ENCODE results near the gene ZNF213.

Gene ZNF213, protein sequence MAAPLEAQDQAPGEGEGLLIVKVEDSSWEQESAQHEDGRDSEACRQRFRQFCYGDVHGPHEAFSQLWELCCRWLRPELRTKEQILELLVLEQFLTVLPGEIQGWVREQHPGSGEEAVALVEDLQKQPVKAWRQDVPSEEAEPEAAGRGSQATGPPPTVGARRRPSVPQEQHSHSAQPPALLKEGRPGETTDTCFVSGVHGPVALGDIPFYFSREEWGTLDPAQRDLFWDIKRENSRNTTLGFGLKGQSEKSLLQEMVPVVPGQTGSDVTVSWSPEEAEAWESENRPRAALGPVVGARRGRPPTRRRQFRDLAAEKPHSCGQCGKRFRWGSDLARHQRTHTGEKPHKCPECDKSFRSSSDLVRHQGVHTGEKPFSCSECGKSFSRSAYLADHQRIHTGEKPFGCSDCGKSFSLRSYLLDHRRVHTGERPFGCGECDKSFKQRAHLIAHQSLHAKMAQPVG

DNA sequence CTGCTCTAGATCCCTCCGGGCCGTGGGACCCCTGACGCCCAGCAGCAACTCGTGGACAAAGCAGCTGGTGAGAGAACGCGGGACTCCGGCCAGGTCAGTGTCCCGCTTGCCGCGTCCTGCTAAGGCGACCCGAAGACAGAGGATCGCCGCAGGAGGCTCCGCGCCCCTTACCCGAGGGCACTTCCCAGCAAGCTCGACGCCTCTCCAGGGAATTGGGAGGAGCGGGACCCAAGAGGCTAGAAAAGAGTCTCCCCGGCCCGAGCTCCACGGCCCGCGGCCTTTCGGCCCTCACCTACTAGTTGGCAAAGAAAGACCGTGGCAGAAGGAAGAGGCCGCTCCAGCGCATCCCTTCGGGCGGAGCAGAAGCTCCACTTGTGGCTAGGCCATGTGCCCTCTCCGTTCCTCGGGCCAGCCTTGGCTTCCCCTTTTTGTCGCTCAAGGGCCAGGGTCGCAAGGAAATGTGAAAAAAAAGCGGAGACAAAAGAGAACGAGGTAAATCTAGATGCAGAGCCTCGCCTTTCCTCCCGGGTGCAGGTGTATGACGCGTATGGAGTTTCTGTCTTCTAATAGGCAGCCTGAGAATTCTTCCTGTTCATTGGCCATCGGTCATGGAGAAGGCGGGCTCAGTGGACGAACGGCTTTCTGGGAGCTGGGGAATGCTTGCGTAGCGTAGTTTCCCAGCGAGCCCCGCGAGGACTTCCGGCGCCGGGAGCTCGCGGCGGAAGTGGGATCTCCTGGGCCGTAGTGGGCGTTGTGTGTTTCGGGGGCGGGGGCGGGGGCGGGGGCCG, at the start of gene ZNF213:
TSS of gene ZNF213 (plus strand) at position 692 of the 788 bp plus-strand sequence. CDS start 2,252 bp downstream, outside the sequence.
- DNase-seq = peak; percentile 97

DNA sequence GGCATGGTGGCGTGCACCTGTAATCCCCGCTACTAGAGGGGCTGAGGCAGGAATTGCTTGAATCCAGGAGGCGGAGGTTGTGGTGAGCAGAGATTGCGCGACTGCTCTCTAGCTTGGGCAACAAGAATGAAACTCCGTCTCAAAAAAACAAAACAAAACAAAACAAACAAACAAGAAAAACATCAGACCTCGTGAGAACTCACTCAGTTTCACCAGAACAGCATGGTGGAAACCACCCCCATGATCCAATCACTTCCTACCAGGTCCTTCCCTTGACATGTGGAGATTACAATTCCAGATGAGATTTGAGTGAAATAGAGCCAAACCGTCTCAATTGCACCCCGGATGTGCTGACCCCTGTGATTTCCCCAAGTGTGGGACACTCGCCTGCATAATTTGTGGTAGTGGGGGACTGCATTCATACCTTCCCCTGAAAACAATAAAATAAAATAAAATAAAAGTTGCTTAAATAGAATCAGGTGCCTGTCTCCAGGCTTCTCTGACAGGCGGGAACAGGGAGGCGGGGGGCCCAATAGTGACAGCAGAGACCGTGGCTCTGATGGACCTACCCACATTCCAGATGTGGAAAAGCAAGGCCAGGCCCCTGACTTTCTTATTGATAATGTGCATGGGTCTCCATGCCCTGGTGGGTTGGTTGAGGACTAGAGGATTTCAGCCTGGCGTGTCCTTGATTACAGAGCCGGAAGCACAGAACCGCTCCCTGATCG, 48.8 kb upstream of the ZNF213 start:
- DNase-seq = no peak

DNA sequence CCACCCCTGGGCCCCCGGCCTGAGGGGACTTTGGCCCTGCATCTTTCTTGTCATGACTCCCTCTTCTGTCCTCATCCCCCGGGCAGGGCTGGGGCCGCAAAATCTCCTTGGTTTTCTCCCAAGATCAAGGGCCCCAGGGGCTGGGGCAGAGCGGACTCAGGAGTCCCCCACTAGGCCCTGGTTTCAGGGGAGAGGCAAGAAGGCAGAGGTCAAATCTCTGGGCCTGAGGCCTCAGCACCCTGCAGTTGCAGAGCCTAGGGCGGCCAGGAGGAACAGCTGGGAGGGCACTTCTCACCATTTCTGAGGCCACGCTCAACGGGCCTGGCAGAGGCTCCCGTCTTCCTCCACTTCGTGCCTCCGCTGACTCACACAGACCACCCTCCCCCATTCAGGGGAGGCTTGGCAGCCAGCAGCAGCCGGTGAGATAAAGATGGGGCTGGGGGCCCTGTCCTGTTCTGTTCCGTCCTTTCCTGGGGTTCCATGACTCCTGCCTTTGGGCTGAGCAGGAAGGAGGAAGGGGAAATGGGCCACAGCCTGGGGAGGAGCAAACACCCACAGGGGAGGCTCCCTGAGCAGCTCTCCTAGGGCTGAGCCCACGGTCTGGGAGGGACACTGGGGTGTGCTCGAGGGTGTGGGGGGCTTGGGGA, 48.1 kb upstream of the ZNF213 start:
- DNase-seq = no peak

DNA sequence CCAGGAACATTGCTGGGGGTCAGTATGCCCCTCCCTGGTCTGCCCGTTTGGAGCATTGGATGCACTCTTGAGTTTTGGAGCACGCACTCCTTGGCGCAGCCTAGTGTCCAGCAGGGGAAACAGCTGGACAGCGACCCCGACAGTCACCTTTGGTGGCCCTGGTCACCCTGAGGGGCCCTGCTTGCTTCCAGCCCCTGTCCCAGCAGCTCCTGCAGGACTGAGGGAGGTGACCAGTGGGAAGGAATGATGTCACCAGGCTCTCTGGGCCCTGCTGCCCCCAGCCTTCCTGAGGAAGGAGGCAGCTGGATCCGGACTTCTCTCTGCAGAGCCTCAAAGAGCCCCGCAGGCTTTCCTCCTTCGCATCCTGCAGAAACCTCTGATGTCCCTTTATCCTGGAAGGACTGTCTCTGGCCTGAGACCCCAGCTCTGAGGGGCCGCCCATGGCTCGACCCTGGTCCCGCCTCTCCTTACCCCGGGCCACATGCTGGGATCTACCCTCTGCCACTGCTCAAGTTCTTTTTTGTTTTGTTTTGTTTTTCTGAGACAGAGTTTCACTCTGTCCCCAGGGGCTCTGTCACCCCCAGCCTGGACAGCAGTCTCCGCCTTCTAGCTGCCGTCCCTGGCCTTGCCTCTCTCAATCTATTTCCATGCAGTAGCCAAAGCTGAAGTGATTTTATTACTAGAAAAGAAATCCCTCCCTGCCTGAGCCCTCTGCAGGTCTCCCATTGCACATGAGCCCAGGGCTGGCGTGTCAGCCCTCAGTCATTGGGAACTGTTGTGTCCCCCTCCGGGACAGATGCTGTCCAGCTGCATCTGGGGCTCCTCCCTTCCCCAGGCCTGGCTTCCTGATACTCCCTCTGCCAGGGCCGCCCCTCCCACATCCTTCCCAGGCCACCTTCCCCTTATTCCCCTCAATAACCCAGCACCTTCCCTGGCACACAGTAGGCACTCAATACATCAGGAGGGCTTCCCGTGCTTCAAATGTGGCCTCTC, 47.3 kb upstream of the ZNF213 start:
- no peak for DNase-seq

DNA sequence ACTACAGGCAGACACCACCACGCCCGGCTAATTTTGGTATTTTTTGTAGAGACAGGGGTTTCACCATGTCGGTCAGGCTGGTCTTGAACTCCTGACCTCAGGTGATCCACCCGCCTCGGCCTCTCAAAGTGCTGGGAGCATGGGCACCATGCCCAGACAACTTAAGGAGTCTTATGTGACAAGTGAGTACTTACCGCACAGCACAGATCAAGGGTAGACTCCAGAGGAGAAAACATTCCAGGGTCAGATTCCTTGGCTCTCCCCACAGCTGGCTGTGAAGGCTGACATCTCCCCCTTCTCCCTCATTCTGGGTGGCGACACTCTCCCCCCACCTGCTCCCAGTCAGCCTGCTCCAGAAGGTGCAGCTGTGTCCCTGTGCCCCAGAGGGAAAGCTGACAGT, 46.4 kb upstream of the ZNF213 start:
- no peak for DNase-seq

DNA sequence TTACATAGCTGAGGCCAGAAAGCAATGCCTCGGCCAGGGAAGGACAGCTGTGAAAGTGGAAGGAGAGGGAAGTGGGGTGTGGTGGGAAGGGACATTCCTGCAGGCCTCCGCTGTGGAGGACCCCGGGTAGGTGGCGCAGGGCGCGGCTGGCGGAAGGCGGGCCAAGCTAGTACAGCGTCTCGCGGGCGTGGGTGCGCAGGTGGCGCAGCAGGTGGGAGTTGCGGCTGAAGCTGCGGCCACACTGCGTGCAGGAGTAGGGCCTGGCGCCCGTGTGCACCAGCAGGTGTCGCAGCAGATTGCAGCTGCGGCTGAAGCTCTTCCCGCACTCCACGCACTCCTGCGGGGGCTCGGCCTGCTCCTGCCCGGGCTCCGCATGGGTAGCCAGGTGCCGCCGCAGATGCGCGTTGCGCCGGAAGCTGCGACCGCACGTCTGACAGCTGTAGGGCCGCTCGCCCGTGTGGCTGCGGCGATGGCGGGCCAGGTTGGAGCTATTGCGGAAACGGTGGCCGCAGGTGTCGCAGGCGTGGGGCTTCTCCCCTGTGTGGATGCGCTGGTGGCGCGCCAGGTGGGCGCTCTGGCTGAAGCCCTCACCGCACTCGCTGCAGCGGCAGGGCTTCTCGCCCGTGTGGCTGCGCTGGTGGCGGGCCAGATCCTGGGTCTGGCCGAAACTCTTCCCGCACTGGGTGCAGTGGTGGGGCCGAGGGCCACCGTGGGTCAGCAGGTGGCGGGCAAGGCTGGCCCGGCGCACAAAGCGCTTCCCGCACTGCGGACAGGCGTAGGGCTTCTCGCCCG, 45.7 kb upstream of the ZNF213 start:
- DNase-seq = no peak

DNA sequence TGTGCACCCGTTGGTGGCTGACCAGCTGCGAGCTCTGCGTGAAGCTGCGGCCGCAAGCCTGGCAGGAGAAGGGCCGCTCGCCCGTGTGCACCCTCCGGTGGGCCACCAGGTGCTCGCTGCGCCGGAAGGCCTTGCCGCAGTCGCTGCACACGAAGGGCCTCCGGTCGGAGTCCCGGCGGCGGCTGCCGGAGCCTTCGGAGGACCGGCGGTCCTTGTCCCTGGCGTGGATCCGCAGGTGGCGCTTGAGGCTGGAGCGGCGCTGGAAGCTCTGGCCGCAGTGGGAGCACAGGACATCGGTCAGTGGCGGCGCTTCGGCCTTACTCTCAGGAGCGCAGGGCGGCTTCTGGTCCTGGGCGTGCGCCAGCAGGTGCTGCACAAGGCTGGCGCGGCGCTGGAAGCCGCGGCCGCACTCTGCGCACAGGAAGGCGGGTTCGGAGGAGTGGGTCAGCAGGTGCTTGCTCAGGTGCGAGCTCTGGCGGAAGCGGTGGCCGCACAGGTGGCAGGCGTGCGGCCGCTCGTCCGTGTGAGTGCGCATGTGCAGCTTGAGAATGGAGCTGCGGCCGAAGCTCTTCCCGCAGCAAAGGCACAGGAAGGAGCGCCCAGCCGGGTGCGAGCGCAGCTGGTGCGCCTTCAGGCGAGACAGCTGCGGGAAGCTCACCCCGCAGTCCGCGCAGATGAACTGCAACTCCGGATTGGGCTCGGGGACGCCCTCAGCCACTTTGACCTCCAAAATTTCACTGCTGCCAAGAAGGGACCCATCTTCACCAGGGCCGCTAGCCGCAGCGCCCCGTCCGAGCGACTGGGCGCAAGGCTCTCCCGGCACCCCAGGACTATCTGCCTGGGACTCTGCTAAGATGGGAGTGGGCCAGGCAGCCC, 44.9 kb upstream of the ZNF213 start:
- DNase-seq = no peak

DNA sequence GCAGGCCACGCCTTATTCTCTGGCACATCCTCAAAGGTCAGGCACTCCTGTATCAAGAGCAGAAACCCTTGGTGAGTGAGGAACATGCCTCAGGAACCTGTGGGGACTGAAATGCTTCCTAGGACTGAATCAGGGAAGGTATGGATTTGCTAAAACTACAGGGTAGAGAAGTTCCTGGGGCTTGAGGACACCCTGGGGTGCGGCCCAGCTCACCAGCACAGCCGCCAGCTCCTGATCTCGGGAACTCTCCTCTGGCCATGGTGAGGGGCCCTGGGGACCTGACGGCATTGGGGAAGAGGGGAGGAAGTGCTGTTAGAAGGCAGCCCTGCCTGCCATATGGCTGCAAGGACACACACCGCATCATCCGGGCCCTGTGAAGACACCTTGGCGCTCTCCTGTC, 43.3 kb upstream of the ZNF213 start:
- no peak for DNase-seq

DNA sequence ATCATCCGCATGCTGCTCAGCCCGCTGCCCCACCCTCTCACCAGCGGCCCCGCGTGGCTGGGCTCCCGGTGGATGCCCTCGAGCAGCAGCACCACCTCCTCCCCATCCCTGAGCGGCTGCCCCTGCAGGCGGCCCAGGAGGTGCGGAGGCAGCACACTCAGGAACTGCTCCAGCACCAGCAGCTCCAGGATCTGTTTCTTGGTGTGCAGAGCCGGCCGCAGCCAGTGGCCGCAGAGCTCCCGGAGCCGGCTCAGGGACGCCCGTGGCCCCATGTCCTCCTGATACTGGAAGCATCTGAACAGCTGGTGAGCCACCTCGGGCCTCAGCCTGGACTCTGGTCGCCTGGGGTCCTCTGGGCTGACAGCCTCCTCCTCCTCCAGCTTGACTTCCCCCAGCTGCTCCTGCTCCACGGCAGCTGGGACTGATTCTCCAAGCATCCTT, 42.3 kb upstream of the ZNF213 start:
- no peak for DNase-seq

DNA sequence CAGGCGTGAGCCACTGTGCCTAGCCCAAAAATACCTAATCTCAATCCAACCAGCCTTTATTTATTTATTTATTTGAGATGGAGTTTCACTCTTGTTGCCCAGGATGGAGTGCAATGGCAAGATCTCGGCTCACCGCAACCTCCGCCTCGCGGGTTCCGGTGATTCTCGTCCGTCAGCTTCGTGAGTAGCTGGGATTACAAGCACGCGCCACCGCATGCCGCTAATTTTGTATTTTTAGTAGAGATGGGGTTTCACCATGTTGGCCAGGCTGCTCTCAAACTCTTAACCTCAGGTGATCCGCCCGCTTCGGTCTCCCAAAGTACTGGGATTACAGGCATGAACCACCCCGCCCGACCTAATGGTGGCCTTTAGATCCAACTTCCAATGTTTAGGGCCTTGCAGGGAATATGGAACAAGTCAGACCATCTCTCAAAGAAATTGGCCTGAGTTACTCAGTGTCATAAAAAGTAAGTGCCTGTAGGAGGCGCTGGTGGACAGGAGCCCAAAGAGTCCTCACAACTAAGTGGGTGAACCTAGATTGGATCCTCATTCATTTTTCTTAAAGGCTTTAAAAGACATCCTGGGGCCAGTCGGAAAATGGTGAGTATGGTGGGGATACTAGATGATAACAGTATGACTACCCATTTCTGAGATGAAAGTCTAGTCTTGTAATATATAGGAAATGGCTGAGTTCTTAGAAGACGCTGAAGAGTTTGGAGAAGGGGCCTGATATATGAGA, 40.4 kb upstream of the ZNF213 start:
- DNase-seq = peak; percentile 15

DNA sequence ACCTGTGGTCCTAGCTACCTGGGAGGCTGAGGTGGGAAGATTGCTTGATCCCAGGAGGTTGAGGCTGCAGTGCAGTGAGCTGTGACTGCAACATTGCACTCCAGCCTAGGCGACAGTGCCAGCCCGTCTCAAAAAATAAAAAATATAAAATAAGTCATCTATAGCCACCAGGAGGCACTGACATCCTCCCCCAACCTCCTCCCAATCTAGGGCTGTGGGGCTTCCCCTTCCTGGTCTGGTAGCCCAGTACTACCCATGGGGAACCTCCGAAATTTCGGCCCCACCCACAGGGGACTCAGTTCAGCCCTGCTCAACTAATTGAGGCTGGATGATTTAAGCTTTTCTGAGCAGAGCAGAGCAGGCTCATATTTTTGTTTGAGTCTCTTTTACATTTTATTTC, 39.0 kb upstream of the ZNF213 start:
- DNase-seq = no peak

DNA sequence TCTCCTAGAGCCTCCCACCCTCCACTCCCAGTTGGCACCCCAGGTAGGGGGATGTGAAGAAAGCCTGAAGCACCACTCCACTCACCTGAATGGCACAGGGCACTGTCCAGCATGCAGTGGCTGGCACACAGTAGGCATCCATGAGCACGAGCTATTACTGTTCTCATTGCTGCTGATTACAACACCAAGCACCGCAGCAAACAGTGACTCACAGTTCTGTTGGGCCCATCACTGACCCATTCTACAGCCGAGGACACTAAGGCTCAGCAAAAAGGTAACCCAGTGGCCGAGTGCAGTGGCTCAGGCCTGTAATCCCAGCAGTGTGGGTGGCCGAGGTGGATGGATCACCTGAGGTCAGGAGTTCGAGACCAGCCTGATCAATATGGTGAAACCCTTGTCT, 38.5 kb upstream of the ZNF213 start:
- no peak for DNase-seq

DNA sequence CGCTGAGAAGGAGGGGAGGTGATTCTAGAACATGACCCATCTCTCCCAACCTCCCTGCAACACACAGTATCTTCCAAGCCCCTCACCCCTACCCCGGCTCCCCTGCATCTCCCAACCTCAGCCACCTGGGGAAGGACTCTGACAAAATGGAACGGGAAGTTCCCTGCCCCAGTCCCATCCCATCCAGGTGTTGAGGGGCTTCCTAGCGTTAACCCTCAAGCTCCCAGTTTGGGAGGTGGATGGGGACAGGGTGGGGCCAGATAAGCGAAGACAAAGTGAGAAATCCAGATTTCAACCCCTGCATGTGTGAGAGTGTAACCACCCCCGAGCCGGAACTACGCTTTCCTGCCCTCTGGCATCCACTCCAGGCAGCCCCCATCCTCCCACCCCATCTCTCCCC, 37.6 kb upstream of the ZNF213 start:
- DNase-seq = no peak

DNA sequence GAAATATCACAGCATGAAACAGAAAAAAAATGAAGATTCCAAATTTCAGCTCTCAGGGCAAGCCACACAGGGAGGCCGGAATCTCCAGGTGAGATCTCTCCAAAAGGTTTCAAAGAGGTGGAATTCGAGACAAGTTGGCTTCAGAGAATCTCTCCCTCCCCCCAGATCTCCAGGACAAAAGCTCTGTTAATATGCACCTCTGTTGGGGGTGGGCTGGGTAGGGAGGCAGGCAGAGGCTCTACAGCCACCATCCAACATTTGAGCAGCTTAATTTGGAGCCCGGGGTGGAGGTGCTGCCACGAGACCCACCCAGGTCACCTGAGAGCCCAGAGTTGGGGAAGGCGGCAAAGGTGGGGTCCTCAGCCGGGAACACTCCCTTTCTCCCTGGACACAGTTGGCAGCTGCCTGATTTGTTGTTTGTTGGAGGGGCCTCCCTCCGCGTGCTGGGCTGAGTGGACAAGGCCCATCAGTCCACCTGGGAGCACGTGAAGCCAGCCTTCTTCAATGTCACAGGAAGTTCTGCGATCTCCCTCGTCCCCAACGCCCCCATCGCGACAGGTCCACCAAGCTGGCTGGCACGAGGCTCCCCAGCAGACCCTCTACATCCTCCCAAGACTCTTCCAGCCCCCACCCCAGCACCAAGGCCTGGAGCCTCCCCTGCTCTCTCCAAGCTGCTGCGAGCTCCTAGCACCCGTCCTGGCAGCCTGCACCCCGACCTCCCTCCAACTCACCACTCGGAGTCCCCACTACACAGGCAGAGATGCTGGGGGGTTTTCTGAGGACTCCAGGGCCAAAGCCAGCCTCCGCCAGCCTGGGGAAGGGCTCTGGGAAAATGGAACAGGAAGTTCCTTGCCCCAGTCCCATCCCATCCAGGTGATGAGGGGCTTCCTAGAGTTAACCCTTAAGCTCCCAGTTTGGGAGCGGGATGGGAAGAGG, 36.1 kb upstream of the ZNF213 start, which contains the start of gene ZSCAN10:
TSS of gene ZSCAN10 (minus strand) at position 836 of the 936 bp plus-strand sequence. CDS start 6,357 bp downstream, outside the sequence.
- DNase-seq = no peak

DNA sequence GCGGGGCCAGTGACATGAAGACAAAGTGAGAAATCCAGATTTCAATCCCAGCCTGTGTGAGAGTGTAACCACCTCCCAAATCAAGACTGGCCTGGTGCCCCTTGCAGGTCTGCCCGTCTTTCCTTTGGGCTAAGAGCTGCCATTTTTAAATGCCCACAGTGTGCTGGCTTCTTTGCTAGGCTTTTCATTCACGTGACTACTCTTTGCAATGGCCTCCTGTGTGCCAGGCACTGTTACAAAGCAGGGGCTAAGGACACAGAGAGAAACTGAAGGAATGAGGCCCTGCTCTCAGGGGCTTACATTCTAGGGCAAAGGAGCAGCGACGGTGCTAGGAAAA, 35.5 kb upstream of the ZNF213 start:
- no peak for DNase-seq

DNA sequence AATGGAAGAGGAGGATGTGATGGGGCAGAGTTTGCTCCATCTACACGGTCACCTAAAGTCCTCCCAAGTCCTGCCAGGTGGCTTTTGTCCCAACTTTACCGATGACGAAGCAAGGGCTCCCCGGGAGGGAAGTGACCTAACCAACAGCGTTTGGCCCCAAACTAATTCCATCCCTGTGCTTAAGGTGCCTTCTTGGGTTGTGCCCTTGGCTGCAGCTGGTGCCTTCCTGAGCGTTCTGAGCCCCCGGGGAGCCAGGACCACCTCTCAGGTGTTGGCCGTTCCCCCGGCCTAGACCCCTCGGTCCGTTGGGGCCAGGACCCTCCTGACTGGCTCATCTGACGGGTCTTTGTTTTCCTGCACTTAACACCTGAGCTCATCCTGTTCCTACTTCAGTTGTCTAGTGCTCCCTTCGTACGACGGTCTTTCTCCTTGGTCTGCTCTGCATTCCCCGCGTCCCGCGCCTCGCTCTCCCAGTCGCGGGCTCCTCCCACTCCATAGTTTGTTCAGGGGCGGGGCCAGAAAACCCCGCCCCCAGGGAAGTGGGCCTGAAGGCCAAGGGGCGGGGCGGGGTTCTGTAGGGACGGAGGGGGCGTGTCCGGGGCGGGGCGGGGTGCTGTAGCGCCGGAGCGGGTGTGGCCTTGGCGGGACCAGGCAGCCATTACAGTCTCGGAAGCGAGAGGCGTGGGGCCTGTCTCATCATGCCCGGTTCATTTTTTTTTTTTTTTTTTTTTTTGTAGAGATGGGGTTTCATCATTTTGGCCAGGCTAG, 34.9 kb upstream of the ZNF213 start:
- no peak for DNase-seq

Measured in NCI-H1694 (cell line).